Hepatocyte (in vitro differentiated cells): ENCODE results near the gene MED13L. TPM values are rescaled to one million over a fixed set of nuclear protein-coding genes. Genes with fewer than 3 reads are reported as not detected.

Source experiments
- DNase-seq: peaks from one replicate; pipeline ENCODE4 v3.0.0-alpha.2; 2016; ENCODE audit warnings: low spot score
- H2AFZ ChIP-seq: fragments of 200-600 bp; sonication (generic); 2 replicates; pipeline ENCODE4 v1.6.0; 2016; ENCODE audit warnings: antibody characterized with exemption, mild to moderate bottlenecking
- H3K27ac ChIP-seq: fragments of 200-600 bp; sonication (generic); 2 replicates; pipeline ENCODE4 v1.5.1; 2016; ENCODE audit warnings: mild to moderate bottlenecking
- H3K27me3 ChIP-seq: fragments of 200-600 bp; sonication (generic); 2 replicates; pipeline ENCODE4 v1.6.1; 2016
- H3K36me3 ChIP-seq: fragments of 200-600 bp; sonication (generic); replicated peaks from 2 replicates; pipeline ENCODE4 v1.5.1; 2016; ENCODE audit warnings: low read depth; ENCODE audit not compliant: insufficient read depth
- H3K4me1 ChIP-seq: fragments of 200-600 bp; sonication (generic); 2 replicates; pipeline ENCODE4 v1.5.1; 2016; ENCODE audit warnings: mild to moderate bottlenecking, moderate library complexity; ENCODE audit not compliant: insufficient read depth
- H3K4me2 ChIP-seq: fragments of 200-600 bp; sonication (generic); 2 replicates; pipeline ENCODE4 v1.6.0; 2016
- H3K4me3 ChIP-seq: fragments of 200-600 bp; sonication (generic); 2 replicates; pipeline ENCODE4 v1.5.1; 2016; ENCODE audit warnings: mild to moderate bottlenecking
- H3K79me2 ChIP-seq: fragments of 200-600 bp; sonication (generic); 2 replicates; pipeline ENCODE4 v1.6.0; 2017; ENCODE audit warnings: mild to moderate bottlenecking
- H3K9me2 ChIP-seq: fragments of 200-600 bp; sonication (generic); replicated peaks from 2 replicates; pipeline ENCODE4 v1.6.0; 2017; ENCODE audit warnings: mild to moderate bottlenecking; ENCODE audit not compliant: insufficient read depth
- H3K9me3 ChIP-seq: fragments of 200-600 bp; sonication (generic); 2 replicates; pipeline ENCODE4 v1.5.1; 2016; ENCODE audit warnings: low read depth, mild to moderate bottlenecking
- H4K20me1 ChIP-seq: fragments of 200-600 bp; sonication (generic); 2 replicates; pipeline ENCODE4 v1.6.0; 2016; ENCODE audit warnings: mild to moderate bottlenecking; ENCODE audit not compliant: insufficient read depth, poor library complexity, severe bottlenecking
- CTCF ChIP-seq: fragments of 200-600 bp; sonication (generic); IDR thresholded peaks from 2 replicates; pipeline ENCODE4 v1.5.1; 2016; ENCODE audit warnings: antibody characterized with exemption, mild to moderate bottlenecking; ENCODE audit not compliant: poor library complexity
- EZH2 ChIP-seq: fragments of 200-600 bp; sonication (generic); IDR thresholded peaks from 2 replicates; pipeline ENCODE4 v1.6.1; 2016; ENCODE audit warnings: antibody characterized with exemption, mild to moderate bottlenecking, borderline replicate concordance
- EZH2phosphoT487 ChIP-seq: fragments of 200-600 bp; sonication (generic); IDR thresholded peaks from one replicate; pipeline ENCODE4 v1.6.1; 2018; ENCODE audit warnings: antibody characterized with exemption, mild to moderate bottlenecking, low read depth, moderate library complexity; ENCODE audit not compliant: unreplicated experiment, severe bottlenecking
- WGBS: methylation state at CpG from one replicate; pipeline ENCODE4 v1.1.6; 2016; ENCODE audit warnings: low lambda C conversion rate; ENCODE audit errors: missing lambda C conversion rate; 5-methylcytosine and 5-hydroxymethylcytosine counted together
- polyA plus RNA-seq: library from polyadenylated mRNA; unstranded; fragments of >200 nt; fragmentation: Nextera tagmentation; extraction: Ambion mirVana; gene quantifications from 2 replicates; pipeline ENCODE4 v1.2.1, GENCODE V29; 2016
- total RNA-seq: library from RNA; depleted of rRNA; stranded (reverse); fragments of >200 nt; gene quantifications from 2 replicates; pipeline ENCODE4 v1.2.3, GENCODE V29; 2014

MED13L gene
- total and polyA plus RNA-seq, 2 experiments from 2014 or later = 23.7 to 135 TPM

- Histone ChIP-seq H3K9me3 (no peaks in the 10 kb centered on the region), H4K20me1 (peaks cover 96% of the 10 kb centered on the region), H3K27me3 (no peaks in the 10 kb centered on the region), H3K4me2 (no peak overlapping the region), H3K4me1 (peaks cover 5% of the 10 kb centered on the region), H3K4me3 (no peak overlapping the region), H3K27ac (no peak overlapping the region), H3K9me2 (no peaks in the 10 kb centered on the region), H3K36me3 (no peaks in the 10 kb centered on the region), H2AFZ (no peak overlapping the region), H3K79me2 (peaks cover 100% of the 10 kb centered on the region)
- 74% methylated on average over 1 of the region's 1 CpG for WGBS
- TF ChIP-seq EZH2phosphoT487 = no peak
- TF ChIP-seq CTCF = no peak
- DNase-seq = no peak
Measured at GRCh38 chr12:116199160-116199706, 78.3 kb downstream of the MED13L start.

DNA sequence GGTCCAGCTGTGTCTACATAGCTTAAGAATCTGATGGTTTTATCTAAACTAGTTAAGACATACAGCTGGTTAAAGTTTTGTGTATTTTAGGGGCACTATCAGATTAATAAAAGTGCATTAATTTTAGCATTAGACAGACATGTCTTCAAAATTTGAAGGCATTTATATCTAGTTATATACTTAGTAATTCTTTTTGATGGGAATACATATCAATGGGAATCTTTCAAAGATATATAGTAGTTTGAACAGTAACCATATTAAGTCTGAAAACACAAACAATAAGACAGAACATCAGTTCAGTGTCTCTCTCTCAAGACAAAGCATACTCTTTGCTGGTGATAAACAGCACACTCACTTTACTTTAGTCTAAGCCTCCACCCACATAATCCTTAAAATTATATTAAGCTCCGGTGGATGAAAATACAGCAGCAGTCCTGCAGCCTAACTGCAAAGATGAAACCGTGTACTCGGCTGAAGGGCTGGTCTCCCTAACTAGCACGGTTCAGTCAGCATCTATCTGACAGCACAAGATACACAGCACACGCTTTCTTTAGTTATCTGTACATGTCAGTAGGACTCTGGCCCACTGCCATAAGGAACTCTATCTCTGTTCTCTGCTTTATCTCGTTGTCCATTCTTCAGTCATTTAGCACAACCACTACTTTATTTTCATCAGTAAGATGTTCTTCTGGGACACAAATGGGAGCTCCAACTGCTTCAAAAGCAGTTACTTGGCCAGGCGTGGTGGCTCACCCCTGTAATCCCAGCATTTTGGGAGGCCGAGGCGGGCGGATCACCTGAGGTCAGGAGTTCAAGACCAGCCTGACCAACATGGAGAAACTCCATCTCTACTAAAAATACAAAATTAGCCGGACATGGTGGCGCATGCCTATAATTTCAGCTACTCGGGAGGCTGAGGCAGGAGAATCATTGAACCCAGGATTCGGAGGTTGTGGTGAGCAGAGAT lies 80.5 kb downstream of the MED13L start:
- no peaks in the 10 kb centered on the region for H3K9me2 ChIP-seq
- H3K4me2 ChIP-seq = peak overlapping the region; percentile 47
- H2AFZ ChIP-seq = no peak overlapping the region
- peaks cover 100% of the 10 kb centered on the region for H3K79me2 ChIP-seq
- DNase-seq = peak; percentile 45
- TF ChIP-seq CTCF = no peak
- peaks cover 96% of the 10 kb centered on the region for H4K20me1 ChIP-seq
- H3K36me3 ChIP-seq = no peaks in the 10 kb centered on the region
- H3K27me3 ChIP-seq = no peaks in the 10 kb centered on the region
- H3K4me3 ChIP-seq = no peak overlapping the region
- H3K27ac ChIP-seq = no peak overlapping the region
- no peaks in the 10 kb centered on the region for H3K9me3 ChIP-seq
- 64% methylated on average over 14 of the region's 14 CpGs for WGBS
- H3K4me1 ChIP-seq = peaks cover 2% of the 10 kb centered on the region

DNA sequence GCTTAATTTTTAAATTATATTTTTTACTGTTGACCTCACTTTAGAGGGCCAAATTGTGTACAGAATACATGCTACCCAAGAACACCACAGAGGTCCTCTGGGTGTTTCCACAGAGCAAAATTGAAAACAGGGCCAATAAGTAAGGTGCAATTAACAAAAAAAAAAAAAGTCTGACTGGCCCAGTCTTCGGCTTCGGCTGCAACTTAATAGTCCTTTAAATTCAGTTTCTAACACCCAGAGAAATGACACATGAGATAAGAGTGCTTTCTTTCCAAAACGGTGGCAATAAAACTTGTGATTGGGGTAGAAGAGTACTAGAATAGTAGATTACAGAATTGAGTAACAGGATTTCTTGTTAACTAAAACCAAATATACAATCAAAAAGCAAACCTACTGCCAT lies 81.3 kb downstream of the MED13L start:
- no peaks in the 10 kb centered on the region for H3K9me2 ChIP-seq
- no peak overlapping the region for H3K4me3 ChIP-seq
- WGBS = 15% methylated on average over 3 of the region's 3 CpGs
- DNase-seq = no peak
- no peak overlapping the region for H3K27ac ChIP-seq
- H2AFZ ChIP-seq = no peak overlapping the region
- H3K27me3 ChIP-seq = no peaks in the 10 kb centered on the region
- peaks cover 100% of the 10 kb centered on the region for H3K79me2 ChIP-seq
- peaks cover 98% of the 10 kb centered on the region for H4K20me1 ChIP-seq
- H3K9me3 ChIP-seq = no peaks in the 10 kb centered on the region
- TF ChIP-seq EZH2phosphoT487 = no peak
- TF ChIP-seq CTCF = no peak
- TF ChIP-seq EZH2 = no peak
- no peaks in the 10 kb centered on the region for H3K36me3 ChIP-seq
- H3K4me1 ChIP-seq = no peaks in the 10 kb centered on the region
- peak overlapping the region; percentile 47 for H3K4me2 ChIP-seq
